Forelimb muscle (tissue), 1 donor: Measurements from ENCODE around the gene OBI1. TPM values are rescaled to one million over a fixed set of nuclear protein-coding genes. Genes with fewer than 3 reads are reported as not detected.

Experiments
- DNase-seq: peaks from one replicate; pipeline ENCODE4 v3.0.0-alpha.2; 2013; ENCODE audit warnings: low read depth
- polyA plus RNA-seq: library from polyadenylated mRNA; unstranded; fragments of 120-200 nt; gene quantifications from one replicate; pipeline ENCODE4 v1.2.1, GENCODE V29; 2013; ENCODE audit not compliant: insufficient read length

The OBI1 gene
- polyA plus RNA-seq: 12.4 TPM

DNA sequence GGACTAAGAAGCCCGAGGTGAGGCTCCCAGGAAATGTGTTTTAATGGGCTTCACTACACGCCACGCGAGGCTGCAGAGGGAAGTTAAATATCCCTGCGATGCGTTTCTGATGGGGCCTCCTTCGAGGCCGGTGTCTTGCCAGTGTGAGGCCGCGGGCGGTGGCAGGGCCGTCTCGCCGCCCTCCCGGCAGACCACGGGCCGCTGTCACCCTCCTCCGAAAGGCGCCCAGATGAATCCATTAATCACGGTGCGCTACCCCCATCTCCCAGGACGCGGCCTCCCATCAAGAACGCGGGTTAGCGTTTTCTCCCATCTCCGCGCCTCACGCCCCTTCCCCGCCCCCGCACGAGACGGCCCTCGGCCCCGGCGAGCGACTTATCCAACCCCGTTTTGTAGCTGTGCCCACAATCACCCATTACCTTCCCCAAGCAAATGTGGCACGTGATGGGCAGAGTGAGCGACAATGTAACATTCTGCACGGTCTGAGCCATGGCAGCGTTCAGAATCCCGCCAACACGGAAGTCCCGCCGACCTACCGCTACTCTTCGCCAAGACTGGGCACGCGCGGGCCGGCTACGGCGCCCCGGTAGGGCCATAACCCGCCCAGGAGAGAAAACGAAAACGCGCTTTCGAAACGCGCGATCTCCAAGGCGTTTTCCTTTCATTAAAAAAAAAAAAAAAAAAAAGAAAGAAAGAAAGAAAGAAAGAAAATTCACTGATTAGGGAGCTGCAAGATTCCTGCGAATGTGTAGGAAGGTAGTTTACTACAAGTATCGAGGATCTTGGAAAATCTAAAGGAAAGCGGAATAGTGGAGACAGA, at the start of gene OBI1:
Gene OBI1 (minus strand): TSS at position 526 of the 820 bp plus-strand sequence. CDS start 35 bp downstream, at position 491.
- peak; percentile 68 for DNase-seq

DNA sequence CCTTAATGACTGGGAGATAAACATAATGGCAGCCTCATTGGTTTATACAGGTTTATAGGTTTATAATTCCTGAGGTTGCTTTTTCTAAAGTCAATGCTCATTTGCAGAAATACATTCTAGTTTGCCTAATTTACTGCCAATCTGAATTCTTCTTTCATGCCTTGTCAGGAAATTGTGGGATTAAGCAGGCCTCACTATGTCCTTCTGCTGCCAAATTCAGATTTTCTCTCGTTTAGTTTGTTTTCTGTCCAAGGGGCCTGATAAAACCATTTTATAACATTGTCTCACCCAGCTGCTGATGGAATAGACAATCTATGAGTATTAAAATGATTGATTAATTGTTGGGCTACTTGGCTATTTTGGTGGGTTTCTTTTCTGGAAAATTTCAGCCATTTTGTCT, 42.4 kb upstream of the OBI1 start:
- no peak for DNase-seq

DNA sequence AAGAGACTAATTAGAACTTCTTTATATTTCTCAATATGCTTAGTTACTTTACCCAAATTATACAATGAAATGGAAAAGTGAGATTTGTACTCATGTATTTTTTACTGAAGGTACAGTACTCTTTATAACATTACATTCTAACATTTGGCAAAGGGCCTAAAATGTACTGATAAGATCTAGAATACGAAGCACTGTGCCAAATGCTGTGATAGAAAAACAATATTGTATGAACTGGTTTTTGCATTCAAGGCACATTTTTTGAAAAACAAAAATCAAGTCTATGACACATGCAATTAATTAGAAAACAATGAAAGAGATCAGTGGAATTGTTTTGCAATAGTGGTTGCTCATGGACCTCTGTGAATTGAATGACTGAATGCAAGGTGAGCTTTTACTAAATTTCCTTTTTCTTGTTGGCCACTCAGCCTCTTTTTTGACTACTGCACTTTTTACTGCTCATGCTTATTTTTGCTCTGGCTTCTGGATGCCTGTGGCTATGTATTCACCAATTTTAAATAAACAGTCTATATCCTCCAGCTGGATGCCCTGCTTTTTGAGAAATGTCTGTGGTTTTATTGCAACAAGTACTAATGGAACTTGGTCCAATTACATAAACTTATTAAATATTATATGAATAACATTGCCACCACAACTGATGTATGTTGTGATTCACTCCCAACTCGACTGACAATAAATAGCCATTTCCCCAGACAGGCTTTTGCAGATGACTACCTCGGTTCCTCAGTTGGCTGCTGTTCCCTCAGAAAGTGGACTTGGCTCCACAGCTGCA, 41.4 kb upstream of the OBI1 start:
- DNase-seq: no peak

DNA sequence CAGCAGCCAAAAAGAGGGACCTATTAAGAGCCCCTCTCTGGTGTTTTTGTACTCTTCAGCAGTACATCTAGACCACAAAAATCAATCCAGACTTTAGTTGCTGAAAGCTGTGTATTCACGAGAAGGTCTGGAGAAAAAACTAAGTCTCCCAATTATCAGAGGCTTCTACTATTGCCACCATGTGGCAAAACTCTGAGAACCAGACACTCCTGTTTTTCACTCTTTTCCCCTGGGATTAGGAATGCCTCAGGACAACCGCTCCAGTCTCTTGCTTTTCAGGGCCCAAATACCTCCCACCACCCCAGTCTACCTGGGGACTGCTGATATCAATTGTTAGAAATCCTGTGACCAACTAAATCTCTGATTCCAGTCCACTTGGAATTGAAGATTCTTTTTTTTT, 30.1 kb upstream of the OBI1 start:
- DNase-seq: no peak

- no peak for DNase-seq
Measured at GRCh38 chr13:78686461-78686860, 27.5 kb upstream of the OBI1 start.

DNA sequence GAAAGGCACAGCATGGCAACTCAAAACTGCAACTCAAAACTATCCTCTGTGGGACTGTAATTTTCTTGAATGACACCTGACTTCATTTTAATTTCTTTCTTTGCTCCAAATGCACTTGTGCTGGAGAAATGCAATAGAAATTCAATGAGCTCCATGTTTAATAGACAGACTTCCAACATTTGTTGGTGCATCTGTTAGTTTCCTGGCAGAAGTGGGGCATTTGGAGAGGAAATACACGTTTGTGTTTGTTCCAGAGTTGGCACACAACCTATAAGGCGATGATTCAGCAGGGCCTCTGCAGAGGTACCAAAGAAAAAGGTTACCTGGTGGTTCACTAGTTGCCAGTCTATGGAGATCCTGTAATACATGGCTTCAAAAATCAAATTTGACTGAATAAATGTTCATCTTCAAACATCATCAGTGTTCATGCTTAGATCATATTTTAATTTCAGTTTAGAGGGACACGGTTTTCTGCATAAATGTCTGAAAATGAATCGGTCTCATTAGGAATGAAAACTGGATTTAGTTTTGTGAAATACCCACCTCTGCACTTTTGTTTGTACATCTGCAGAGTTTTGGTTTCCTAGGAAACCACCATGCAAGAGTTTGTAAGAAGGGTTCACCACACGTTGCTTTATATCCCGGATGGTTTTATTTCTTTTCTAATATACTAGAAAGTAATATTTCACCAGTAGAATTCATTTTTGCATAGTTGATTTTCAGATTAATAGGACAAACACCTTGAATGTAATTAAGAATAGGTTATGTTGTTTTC, 21.8 kb upstream of the OBI1 start:
- no peak for DNase-seq

DNA sequence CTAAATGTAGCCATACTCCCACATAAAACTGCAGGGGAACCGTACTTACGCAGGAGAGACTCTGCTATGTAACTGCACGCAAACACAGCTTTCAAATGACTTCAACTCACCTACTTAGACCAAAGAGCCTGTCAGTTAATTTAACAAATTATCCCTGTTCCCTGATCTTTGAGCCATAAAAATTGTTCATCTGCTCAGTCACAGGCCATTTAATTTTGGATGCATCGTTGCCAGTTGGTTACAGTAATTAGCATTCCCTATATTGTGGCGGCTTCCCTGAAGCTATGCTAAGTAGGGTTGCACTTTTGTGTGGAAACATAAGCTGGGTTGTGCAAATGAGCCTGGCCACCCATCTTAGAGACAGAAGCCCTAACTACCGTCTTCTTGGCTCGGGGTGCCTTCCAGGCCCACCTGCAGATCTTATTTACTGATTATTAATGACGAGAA, 21.2 kb upstream of the OBI1 start:
- DNase-seq: no peak

DNA sequence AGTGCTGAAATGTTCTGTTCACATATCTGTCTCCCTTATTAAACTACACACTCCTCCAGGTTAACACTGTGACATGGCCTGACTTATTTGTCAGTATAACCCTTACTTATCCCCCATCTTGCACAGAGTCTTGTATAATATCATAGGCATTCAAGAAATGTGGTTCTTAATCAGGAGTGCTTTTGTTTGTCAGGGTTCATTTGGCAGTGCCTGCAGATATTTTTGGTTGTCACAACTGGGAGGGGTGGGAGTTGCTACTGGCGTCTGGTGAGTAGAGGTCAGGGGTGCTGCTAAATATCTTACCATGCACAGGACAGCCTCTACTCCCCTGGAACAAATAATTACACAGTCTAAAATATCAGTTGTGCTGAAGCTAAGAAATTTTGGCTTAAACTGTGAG, 20.4 kb upstream of the OBI1 start:
- DNase-seq: no peak

DNA sequence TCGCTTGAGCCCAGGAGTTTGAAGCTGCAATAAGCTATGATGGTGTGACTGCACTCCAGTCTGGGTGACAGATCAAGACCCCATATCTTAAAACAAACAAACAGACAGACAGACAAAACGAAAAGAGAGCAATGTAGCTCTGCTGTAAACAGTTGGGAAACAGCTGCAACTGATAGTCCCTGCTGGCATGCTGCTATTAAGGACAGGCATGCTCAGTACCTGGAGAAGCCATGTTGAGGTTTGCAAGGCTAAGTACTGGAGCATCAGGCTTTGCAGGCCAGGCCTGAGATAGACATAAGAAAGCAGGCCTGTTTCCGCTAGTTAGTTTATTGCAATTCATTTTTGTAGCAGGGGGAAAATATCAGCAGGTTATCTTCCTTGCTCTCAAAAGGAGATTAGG, 16.2 kb upstream of the OBI1 start:
- no peak for DNase-seq

DNA sequence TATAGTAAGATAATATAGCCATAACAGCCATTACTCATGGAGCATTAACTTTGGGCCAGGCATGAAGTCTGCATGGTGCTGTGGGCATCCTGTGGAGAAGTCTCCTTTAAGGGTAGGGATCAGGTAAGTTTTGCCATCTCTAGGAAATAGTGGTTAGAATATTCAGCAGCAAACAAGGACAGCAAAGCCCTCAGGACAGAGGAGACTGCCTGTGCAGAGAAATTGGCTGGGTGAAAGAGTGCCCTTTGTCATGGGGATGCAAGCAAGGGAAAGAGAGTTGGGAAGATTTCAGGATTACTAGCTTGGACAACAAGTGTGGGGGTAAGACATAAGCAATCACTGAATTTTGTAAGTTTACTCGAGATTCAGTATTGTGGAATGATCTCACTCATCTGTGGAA, 15.7 kb upstream of the OBI1 start:
- DNase-seq: no peak

- DNase-seq: no peak
Measured at GRCh38 chr13:78662467-78662866, 3.5 kb upstream of the OBI1 start.

GRCh38 chr13:78660495-78660857, 1.5 kb upstream of the OBI1 start:
- no peak for DNase-seq

- DNase-seq: no peak
Measured at GRCh38 chr13:78659732-78660494, 958 bp upstream of the OBI1 start.

DNA sequence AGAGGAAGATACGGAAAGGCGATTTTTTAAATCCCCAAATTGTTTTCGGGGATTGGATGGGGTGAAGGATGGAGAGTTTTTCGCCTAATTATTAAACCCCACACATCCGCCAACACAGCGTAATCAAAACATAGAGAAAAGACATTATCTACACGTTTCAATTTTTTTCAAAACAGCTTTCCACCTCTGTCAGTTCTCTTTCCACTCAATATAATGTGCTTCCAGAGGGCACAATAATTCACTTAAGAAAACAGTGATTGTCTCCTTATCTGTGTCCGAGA, 435 bp upstream of the OBI1 start:
- DNase-seq: no peak

DNA sequence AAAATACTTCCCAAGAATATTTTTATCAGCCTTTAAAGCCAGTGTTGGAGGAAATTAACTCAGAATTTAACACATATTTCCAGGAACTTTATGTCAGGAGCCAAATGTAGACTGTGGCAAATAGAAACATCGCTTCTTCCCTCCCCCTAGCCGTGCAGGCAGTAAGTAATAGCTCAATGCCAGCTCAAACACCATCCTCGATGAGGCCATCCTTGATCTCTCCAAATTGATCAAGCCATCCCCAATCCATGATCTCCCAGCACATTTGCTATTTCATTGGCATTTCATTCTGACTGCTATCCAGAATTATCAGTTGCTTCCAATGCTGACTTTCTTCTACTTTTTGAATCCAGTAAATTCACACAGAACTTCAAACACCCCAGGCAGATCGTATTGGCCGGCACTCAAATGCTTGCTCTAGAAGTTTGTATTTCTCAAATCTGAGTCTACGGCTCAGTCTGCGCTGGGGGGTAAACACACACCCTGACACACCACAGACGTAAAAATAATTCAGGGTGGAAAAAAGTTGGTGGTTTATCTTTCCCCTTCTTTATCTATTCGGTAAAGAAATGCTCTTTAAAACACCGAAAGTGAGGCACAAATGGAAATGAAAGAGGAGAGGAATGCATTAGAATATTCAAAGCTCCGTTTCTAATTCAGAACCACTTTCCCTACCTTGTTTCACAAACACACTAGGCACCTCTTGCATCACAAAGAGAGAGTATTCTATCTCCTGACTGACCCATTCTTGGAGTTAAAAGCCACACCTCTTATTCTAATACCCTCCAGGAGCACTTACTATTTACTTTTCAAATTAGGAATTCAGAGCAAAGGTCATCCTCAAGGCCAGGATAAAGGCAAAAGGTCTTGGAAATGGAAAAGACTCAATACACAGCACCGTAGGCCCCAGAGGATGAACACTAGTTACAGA, 991 bp downstream of the OBI1 start:
- DNase-seq: no peak

GRCh38 chr13:78655906-78656305, 3.0 kb downstream of the OBI1 start:
- DNase-seq: no peak

- DNase-seq: no peak
Measured at GRCh38 chr13:78655007-78655406, 3.9 kb downstream of the OBI1 start.

GRCh38 chr13:78652651-78653050, 6.3 kb downstream of the OBI1 start:
- no peak for DNase-seq

GRCh38 chr13:78650717-78651083, 8.3 kb downstream of the OBI1 start:
- no peak for DNase-seq

DNA sequence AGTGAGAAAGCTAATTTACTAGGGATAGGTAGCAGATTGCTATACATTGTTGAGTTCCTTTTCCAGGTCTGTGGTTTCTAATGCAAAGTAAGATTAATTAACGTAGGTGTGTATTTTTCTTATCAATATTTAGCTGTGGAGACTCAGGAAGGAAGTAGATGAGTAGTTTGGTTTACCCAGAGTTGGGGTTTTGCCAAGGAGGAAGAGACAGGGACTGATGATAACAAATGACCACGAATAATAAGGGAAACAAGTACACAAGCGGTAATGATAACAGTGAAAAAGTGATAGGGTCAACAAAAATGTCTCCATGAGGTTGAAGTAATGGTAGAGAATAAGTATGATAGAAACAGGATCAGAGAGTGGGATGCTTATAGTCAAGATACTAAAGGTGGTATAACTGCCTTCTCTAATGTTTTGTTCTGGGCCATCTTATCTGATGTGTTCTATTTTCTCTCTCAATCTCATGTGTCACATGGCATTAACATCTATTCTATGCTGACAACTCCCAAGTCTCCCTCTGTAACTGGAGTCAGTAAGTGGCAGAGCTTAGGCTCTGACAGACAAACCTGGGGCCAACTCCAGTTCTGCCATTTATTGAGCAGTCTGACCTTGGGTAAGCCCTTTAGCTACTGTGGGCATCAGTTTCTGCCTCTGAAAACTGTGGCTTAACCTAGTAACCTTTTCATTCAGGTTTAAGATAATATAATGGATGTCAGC, 8.8 kb downstream of the OBI1 start:
- no peak for DNase-seq
